Measurements from ENCODE around the gene RIN3.

RIN3 gene

GRCh38 chr14:92651758-92652406, 138.3 kb downstream of the RIN3 start:
- peak; percentile 78 for DNase-seq

DNA sequence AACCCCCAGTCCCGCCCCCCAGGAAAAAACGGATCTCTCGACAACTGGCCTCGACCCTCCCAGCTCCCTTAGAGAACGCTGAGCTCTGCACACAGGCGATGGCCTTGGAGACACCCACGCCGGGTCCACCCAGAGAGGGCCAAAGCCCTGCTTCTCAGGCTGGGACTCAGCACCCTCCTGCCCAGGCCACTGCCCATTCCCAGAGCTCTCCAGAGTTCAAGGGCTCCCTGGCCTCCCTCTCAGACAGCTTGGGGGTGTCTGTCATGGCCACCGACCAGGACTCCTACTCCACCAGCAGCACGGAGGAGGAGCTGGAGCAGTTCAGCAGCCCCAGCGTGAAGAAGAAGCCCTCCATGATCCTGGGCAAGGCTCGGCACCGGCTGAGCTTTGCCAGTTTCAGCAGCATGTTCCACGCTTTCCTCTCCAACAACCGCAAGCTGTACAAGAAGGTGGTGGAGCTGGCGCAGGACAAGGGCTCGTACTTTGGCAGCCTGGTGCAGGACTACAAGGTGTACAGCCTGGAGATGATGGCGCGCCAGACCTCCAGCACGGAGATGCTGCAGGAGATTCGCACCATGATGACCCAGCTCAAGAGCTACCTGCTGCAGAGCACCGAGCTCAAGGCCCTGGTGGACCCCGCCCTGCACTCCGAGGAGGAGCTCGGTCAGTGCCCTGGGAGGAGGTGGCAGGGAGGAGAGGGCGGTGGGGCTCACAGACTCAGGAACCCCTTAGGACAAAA, 139.0 kb downstream of the RIN3 start:
- DNase-seq = peak; percentile 68

DNA sequence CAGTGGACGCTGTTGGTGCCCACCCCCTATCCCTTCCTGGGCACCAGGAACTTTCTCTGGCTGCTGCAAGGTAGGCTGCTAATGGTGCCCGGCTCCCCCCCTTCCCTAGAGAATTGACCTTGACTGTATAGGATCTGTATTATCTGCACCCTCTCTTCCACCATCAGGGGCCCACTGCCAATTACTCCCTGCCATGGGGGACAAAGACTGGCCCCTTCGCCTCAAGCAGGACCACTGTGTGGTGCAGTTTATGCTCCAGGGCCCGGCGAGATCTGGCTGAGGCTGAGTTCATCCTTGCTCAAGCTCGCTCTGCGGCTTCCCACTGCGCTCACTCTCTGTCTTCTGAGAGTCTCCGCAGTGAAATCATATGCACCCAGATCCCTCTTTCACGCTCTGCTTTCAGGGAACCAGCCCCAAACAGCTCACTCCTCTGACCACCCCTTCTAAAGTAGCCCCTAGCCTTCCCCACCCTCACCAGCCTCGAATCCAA, 139.6 kb downstream of the RIN3 start:
- DNase-seq = no peak

GRCh38 chr14:92654239-92654901, 140.8 kb downstream of the RIN3 start:
- no peak for DNase-seq

GRCh38 chr14:92655419-92656201, 142.0 kb downstream of the RIN3 start:
- DNase-seq = no peak

DNA sequence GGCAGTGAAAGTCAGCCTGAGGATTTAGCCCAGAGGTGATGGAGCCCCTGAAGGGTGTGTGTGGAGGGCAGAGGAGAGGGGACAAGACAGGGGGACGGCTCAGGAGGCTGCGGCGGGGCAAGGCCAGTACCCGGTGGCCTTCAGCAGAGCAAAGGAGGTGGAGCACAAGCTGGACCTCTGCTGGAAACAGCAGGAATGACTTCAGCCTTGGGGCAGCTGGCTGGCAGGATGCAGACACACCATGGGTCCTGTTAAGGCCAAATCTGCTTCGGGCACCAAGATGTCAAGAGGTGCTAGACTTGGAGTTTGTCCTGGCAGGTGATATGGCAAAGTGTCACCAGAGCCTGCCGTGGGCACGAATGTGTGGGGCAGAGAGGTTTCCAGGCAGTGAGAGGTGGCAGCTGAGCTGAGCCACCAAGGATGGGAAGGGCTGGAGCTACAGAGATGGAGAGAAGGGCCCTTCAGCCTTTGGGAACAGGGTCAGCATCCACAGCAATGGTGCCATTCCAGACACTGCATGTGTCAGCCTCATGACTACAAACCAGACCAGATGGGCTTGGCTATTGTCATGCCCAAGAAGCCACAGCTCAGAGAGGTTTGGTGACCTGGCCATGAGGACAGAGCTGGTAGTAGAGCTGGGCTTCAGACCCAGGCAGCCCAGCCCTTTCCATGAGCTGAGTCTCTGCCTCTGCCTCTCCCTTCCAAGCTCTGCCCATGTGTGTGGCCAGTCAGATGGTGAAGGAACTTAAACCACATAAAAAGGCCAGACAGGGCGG, 142.9 kb downstream of the RIN3 start:
- no peak for DNase-seq

- no peak for DNase-seq
Observed at GRCh38 chr14:92657457-92658142, 144.0 kb downstream of the RIN3 start.

- no peak for DNase-seq
Observed at GRCh38 chr14:92658160-92658559, 144.6 kb downstream of the RIN3 start.

DNA sequence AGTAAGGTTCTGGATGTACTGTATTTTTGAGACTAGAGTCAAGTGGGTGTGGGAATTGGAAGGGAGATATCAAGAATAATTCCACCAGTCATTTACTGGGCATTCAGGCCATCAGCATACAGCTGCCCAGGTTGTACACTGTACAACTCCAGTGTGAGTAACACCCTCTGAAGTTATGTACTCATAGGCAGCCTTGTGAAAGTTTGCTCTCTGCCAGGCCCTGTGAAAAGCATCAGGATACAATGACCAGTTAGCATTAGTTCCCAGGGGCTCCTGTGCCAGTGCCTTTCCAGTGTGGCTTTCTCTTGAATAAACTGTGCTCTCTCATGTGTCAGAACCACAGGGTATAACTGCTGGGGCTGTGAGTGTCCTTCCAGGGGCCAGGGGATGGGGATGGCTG, 145.1 kb downstream of the RIN3 start:
- DNase-seq = no peak

DNA sequence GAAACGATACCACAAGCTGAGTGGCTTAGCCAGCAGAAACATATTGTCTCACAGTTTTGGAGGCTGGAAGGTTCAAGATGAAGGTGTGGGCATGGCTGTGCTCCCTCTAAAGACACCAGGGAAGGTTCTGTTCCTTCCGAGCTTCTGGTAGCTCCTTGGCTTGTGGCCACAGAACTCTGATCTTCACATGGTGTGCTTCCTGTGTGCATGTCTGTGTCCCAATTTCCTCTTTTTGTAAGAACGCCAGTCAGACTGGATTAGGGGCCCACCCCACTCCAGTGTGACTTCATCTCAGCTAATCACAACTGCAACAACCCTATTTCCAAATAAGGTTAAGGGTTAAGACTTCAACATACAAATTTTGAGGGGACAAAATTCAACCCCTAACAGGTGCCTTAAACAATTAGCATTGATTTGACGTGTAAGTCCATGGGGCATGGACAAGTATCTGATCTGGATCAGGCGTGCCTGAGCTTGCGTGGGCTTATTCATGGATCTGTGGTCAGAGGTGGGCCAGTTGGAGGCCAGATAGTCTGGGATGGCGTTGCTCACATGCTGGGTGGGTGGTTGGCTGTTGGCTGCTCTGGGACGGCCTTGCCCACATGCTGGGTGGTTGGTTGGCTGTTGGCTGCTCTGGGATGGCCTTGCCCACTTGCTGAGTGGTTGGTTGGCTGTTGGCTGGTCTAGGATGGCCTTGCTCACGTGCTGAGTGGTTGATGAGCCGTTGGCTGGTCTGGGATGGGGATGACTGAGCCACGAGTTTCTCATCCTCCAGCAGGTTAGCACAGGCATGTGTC, 146.4 kb downstream of the RIN3 start:
- DNase-seq = no peak

DNA sequence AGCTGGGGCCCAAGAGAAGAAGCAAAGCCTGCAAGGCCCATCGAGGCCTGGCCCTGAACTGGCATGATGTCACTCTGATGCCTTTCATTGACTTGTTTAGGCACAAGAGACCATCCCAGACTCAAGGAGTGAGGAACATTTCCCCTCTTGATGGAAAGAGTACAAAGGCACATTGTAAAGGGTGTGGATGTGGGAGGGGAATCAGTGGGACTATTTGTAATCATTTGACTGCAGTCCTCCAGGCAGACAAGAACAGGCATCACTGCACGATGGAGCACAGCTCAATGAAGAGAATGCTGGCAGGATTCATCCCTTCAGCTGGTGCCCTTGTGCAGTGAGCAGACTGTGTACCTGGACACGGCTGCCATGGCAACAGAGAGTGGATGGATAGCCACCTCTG, 147.0 kb downstream of the RIN3 start:
- DNase-seq = no peak

DNA sequence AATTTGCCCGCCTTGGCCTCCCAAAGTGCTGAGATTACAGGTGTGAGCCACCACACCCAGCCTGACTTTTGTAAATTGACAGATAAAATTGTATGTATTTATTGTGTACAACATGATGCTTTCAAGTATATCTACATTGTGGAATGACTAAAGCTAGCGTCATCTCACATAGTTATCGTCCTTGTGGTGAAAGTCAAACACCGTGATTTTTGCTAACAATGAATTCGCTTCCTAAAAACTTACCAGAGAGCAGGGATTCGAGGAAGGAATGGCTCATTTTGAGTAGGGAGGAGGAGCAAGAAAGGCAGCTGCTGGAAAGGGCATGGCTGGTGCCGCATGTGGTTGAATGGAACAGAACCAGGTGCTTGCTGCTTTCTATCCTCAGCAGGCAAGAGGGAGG, 149.5 kb downstream of the RIN3 start:
- DNase-seq = no peak

- DNase-seq = no peak
Observed at GRCh38 chr14:92665661-92666110, 152.1 kb downstream of the RIN3 start.

- DNase-seq = no peak
Observed at GRCh38 chr14:92666251-92666650, 152.7 kb downstream of the RIN3 start.

- no peak for DNase-seq
Observed at GRCh38 chr14:92668276-92668973, 154.8 kb downstream of the RIN3 start.

DNA sequence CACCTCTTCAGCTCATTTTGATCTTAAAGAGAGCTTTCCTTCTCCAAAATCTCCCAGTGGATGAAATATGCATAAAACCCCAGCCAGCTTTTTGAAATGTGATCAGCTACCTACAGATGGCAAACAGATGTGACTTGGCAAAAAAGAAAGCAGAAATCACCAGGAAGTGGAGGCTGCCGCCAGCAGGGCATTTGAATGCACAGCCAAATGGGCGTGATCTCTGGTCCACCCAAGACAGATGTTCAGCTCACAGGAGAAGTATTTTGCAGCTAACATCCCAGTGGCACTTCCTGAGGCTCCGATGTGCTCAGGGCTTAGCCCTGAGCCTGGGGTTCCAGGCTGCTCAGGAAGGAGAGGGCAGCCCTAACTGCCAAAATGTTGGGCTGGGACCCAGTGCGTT, 156.6 kb downstream of the RIN3 start:
- DNase-seq = no peak

- no peak for DNase-seq
Observed at GRCh38 chr14:92670643-92671366, 157.2 kb downstream of the RIN3 start.

- no peak for DNase-seq
Observed at GRCh38 chr14:92673601-92674150, 160.1 kb downstream of the RIN3 start.

DNA sequence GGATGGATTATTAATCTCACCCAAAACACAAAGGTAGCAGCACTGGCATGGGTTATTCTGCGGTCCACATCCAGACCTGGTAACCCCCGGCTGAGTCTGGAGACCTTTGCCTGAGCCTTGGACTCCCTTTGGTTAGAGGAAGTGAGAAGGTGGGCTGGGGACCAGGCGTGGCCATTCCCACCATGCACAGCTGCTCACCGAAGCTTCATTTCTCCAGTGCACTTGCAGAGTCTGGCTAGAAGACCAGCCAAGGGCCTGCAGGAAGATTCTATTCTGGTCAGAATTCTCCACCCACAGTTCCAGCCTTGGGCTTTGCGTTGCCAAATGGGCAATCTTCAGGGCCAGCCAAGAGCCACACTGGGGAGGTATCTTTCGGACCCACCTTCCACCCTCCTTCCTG, 161.8 kb downstream of the RIN3 start:
- no peak for DNase-seq

All from activated CD8-positive, alpha-beta memory T cell treated with anti-CD3 and anti-CD28 coated beads, Interleukin-2, amount 50 U/mL, for 48 hours (primary cell).